Gastroesophageal sphincter (tissue), 4 donors: ENCODE results near the gene DEPDC5. TPM values are rescaled to one million over a fixed set of nuclear protein-coding genes. Genes with fewer than 3 reads are reported as not detected.
A peak's percentile ranks its signal among the peaks of the same experiment; 100 is the strongest.

Source experiments
- ATAC-seq: fragments of 150-250 bp; one replicate; pipeline ENCODE4 v1.9.1; 2016; ENCODE audit warnings: mild to moderate bottlenecking, moderate library complexity
- H3K27ac ChIP-seq, 4 donors: fragments of 200-600 bp; sonication (generic) in 3 of 4; 1 replicate in 3 of 4; 2 replicates in 1 of 4; pipeline ENCODE4 v1.5.1; 2016 to 2019
- H3K27me3 ChIP-seq: fragments of 200-600 bp; sonication (generic); one replicate; pipeline ENCODE4 v1.5.1; 2019
- H3K36me3 ChIP-seq, 2 donors: fragments of 200-600 bp; sonication (generic); one replicate each; pipeline ENCODE4 v1.5.1; 2019; ENCODE audit warnings: control low read depth in 1 of 2
- H3K4me1 ChIP-seq, 3 donors: fragments of 200-600 bp; sonication (generic); 1 replicate in 2 of 3; 2 replicates in 1 of 3; pipeline ENCODE4 v1.5.1; 2016 to 2019; ENCODE audit warnings: control low read depth in 2 of 3
- H3K4me3 ChIP-seq, 2 donors: fragments of 200-600 bp; sonication (generic); one replicate each; pipeline ENCODE4 v1.5.1; 2019; ENCODE audit warnings: mild to moderate bottlenecking in 1 of 2, moderate library complexity in 1 of 2
- H3K9me3 ChIP-seq, 3 donors: fragments of 200-600 bp; sonication (generic); one replicate each; pipeline ENCODE4 v1.5.1; 2017 to 2019; ENCODE audit warnings: control low read depth in 2 of 3
- EP300 ChIP-seq: sonication (generic); formaldehyde crosslinking; IDR thresholded peaks from one replicate; pipeline ENCODE4 v1.6.1; 2017; ENCODE audit warnings: antibody characterized with exemption, mild to moderate bottlenecking
- POLR2A ChIP-seq, 2 donors: fragments of 450-650 bp; IDR thresholded peaks; one replicate each; pipeline ENCODE4 v1.6.1; 2017; ENCODE audit warnings: antibody characterized with exemption in 2 of 2, mild to moderate bottlenecking in 2 of 2, moderate library complexity in 1 of 2
- POLR2AphosphoS5 ChIP-seq: sonication (generic); formaldehyde crosslinking; IDR thresholded peaks from one replicate; pipeline ENCODE4 v1.6.1; 2017; ENCODE audit warnings: antibody characterized with exemption
- WGBS, 2 donors: methylation state at CpG; one replicate each; pipeline ENCODE4 v1.1.5; 2018; ENCODE audit warnings: low coverage in 1 of 2; 5-methylcytosine and 5-hydroxymethylcytosine counted together
- total RNA-seq, 4 donors: library from RNA; depleted of rRNA; stranded (reverse); fragments of >200 nt; gene quantifications; one replicate each; pipeline ENCODE4 v1.1.0, GENCODE V29; 2016
- TF ChIP-seq, protein P1 (sequence below), 4 experiments: fragments of 200-600 bp in 2 of 4; fragments of 450-650 bp in 2 of 4; sonication (generic) in 1 of 4; IDR thresholded peaks; one replicate each; pipeline ENCODE4 v1.5.1; 2017 to 2019; ENCODE audit warnings: antibody characterized with exemption in 4 of 4, mild to moderate bottlenecking in 2 of 4, moderate library complexity in 2 of 4

The DEPDC5 gene
- total RNA-seq, 4 donors from 2014 or later, result 10.5 to 27.9 (median 16.0) TPM

DNA sequence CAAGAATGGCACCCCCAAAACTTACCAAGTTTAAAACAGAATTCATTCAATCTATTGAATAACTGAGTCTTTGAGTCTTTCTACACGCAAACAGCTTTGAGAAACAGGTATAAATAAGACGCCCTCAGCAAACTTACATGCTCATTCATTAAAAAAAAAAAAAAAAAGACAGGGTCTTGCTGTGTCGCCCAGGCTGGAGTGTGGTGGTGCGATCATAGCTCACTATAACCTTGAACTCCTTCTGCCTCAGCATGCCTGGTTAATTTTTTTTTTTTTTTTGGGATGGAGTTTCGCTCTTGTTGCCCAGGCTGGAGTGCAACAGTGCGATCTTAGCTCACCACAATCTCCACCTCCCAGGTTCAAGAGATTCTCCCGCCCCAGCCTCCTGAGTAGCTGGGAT is 9.9 kb upstream of the DEPDC5 start:
- Histone ChIP-seq H3K27ac (no peak overlapping the region), H3K9me3 (no peaks in the 10 kb centered on the region), H3K36me3 (peaks cover 0 to 27% of the 10 kb centered on the region in 2 donors), H3K27me3 (no peaks in the 10 kb centered on the region), H3K4me3 (no peak overlapping the region), H3K4me1 (peaks cover 0 to 45% (median 11%) of the 10 kb centered on the region in 3 donors)
- TF ChIP-seq EP300 (no peak), POLR2A (IDR thresholded peaks at IDR 0.05) (no peak), POLR2AphosphoS5 (no peak)
- TF ChIP-seq, protein P1, sequence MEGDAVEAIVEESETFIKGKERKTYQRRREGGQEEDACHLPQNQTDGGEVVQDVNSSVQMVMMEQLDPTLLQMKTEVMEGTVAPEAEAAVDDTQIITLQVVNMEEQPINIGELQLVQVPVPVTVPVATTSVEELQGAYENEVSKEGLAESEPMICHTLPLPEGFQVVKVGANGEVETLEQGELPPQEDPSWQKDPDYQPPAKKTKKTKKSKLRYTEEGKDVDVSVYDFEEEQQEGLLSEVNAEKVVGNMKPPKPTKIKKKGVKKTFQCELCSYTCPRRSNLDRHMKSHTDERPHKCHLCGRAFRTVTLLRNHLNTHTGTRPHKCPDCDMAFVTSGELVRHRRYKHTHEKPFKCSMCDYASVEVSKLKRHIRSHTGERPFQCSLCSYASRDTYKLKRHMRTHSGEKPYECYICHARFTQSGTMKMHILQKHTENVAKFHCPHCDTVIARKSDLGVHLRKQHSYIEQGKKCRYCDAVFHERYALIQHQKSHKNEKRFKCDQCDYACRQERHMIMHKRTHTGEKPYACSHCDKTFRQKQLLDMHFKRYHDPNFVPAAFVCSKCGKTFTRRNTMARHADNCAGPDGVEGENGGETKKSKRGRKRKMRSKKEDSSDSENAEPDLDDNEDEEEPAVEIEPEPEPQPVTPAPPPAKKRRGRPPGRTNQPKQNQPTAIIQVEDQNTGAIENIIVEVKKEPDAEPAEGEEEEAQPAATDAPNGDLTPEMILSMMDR (IDR thresholded peaks at IDR 0.05), result no peak
- 92% methylated on average over 2 to 5 of the region's 7 CpGs for WGBS, 2 donors
- ATAC-seq, result no peak

DNA sequence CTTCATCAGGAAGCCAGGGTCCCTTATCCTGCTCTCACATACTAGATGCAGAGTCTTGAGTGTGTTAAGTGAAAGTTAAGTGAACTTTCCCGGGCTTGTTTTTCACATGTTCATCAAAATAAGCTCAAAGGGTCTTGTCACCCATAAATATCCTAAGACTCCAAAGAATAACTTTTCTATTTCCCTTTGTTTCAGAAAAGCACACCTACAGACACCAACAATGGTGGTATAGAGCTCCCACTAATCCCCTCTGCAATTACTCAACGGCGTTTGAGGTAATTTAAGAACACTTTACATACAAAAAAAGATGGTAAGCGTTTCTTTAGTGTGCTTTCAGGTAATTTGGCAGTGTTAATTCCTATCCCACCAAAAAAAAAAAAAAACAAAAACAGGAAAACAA is 6.4 kb upstream of the DEPDC5 start:
- Histone ChIP-seq H3K27me3 (no peaks in the 10 kb centered on the region), H3K4me1 (peaks cover 0 to 44% (median 11%) of the 10 kb centered on the region in 3 donors), H3K9me3 (no peaks in the 10 kb centered on the region), H3K4me3 (no peak overlapping the region), H3K27ac (no peak overlapping the region), H3K36me3 (peaks cover 0 to 12% of the 10 kb centered on the region in 2 donors)
- TF ChIP-seq POLR2A (IDR thresholded peaks at IDR 0.05) (no peak), POLR2AphosphoS5 (no peak), EP300 (no peak)
- TF ChIP-seq, protein P1 (IDR thresholded peaks at IDR 0.05), result no peak
- WGBS, 2 donors, result 52 to 64% methylated on average over 3 to 4 of the region's 4 CpGs
- ATAC-seq, result no peak

DNA sequence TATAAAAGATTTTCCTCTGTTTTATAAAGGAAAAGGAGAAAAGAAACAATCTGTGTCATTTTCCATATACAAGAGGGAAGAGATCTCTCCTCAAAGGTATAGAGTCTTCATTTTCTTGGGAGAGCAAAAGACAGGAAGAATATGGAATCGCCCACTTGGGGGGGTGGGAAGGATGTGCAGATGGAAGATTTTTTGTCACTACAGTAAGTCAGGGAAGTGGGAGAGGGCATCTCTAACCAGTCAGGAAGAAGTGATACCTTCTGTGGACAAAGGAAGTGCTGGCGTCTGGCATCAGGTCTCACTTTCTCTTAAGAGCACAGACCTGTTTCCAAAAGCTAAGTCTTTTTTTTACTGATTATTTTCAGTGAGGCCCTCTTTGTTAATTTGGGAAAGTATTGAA is 5.3 kb upstream of the DEPDC5 start:
- ATAC-seq, result no peak
- Histone ChIP-seq H3K4me3 (peak overlapping the region in 1 of 2 donors; percentile 98), H3K9me3 (no peaks in the 10 kb centered on the region), H3K27ac (peak overlapping the region in 1 of 4 donors; percentile 87), H3K27me3 (no peaks in the 10 kb centered on the region), H3K4me1 (peaks cover 0 to 54% (median 17%) of the 10 kb centered on the region in 3 donors), H3K36me3 (peaks cover 0 to 6% of the 10 kb centered on the region in 2 donors)
- 9% methylated on average over 2 of the region's 2 CpGs; no CpG with 5 or more reads in 1 of the 2 donors for WGBS, 2 donors
- no peak for TF ChIP-seq POLR2AphosphoS5
- no peak for TF ChIP-seq EP300
- no peak for TF ChIP-seq POLR2A (IDR thresholded peaks at IDR 0.05)
- TF ChIP-seq, protein P1 (IDR thresholded peaks at IDR 0.05), result no peak

DNA sequence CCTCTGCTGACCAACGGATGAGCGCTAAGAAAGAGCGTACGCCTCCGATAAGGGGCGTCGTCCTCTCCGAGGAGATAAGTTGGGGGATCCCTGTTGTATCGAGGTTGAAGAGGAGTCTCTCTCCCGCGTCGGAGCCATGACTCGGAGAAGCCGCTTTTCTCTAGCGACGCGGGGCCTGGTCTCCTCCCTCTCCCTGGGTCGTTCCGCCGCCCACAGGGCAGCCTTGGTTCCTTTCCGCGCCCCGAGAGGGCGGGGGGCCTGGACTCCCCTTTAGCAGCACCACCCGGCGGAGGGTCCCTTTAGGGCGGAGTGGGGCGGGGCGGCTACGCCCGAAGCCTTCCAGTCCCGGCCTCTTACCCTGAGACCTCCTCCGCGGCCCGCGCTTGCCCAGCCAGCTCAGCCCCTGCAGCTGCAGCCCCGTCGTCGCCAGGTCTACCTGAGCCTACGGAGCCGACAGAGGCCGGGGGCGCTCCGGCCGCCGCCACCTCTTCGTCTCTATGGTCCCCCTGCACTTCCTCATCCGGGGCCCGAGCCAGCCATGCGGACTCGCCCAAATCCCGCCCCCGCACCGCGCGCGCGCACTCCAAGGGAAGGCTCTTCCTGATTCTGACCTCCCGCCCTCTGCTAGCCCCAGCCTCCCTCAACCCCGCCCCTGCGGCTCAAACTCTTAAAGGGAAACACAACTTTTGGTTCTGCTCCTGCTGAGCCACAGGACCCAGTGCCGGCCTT is 4.0 kb upstream of the DEPDC5 start, which contains the start of gene PRR14L:
TSS of gene PRR14L (minus strand) at position 497 of the 729 bp plus-strand sequence. CDS start 11,272 bp downstream, outside the sequence.
- H3K27ac ChIP-seq, result peak within 1 kb of the TSS; percentile 74 to 88 (median 86)
- WGBS, 2 donors, result 0% methylated on average over 15 of the region's 62 CpGs; no CpG with 5 or more reads in 1 of the 2 donors
- peak; percentile 92 for ATAC-seq
- peaks cover 0 to 6% of the 10 kb centered on the region in 2 donors for H3K36me3 ChIP-seq
- H3K4me1 ChIP-seq, result peaks cover 0 to 64% (median 23%) of the 10 kb centered on the region in 3 donors
- peak within 1 kb of the TSS; percentile 98 for H3K4me3 ChIP-seq
- H3K27me3 ChIP-seq, result no peaks in the 10 kb centered on the region
- TF ChIP-seq EP300 (no peak), POLR2AphosphoS5 (peak; percentile 82), POLR2A (IDR thresholded peaks at IDR 0.05) (peak; percentile 69 to 75)
- TF ChIP-seq, protein P1 (IDR thresholded peaks at IDR 0.05), result peak in 1 of 4 experiments; percentile 46
- H3K9me3 ChIP-seq, result no peaks in the 10 kb centered on the region
